GM21423 (cell line): Measurements from ENCODE around the gene DBX1.
"Not testable (repeated sequence)": the region's sequence is repeated elsewhere in the genome, so short reads cannot be mapped to it uniquely, and the experiment has no call there.

Experiments used
- ATAC-seq: cut with Tn5 transposase; IDR thresholded peaks from one replicate; pipeline ENCODE4 v1.9.1; 2021; ENCODE audit warnings: mild to moderate bottlenecking, moderate library complexity; ENCODE audit not compliant: unreplicated experiment

Gene DBX1, protein sequence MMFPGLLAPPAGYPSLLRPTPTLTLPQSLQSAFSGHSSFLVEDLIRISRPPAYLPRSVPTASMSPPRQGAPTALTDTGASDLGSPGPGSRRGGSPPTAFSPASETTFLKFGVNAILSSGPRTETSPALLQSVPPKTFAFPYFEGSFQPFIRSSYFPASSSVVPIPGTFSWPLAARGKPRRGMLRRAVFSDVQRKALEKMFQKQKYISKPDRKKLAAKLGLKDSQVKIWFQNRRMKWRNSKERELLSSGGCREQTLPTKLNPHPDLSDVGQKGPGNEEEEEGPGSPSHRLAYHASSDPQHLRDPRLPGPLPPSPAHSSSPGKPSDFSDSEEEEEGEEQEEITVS

DNA sequence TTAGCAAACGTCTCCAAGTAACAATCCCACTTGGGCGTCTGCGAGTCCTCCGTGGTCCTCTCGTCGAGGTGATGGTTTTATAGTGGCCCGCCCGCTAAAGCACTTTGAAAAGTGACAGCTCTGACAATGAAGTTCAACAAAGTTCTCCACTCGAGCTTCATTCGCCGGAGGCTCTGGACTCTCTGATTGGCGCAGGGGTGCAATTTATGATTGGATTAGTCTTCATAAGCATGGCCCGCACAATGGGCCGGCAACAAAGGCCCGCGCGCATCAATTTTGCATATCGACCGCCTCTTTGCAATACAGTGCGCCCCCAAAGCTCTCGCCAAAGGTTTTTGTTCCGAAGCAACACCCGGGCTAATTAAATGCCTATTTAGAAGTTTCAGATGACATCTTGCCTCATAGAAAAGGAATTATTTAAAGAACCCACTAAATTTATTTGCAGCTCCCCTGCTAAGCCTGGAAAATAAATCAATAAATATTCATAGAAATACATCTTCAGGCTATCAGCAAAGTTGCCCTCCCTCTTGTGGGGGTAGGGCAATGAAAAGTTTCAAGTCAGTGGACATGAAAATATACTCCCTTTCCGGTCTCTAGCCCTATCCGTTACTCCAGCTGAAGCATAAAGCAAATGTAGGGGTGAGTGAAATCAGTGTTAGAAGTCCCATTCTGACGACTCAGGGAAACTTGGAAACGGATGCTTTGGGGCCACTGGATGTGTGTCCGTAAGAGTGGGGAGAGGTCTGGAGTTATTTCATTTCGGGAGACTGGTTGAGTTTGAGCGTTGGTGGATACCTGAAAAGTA is at the start of gene DBX1:
Gene DBX1 (minus strand): TSS at position 51 of the 805 bp plus-strand sequence. CDS start 151 bp downstream, outside the sequence.
- no peak for ATAC-seq

DNA sequence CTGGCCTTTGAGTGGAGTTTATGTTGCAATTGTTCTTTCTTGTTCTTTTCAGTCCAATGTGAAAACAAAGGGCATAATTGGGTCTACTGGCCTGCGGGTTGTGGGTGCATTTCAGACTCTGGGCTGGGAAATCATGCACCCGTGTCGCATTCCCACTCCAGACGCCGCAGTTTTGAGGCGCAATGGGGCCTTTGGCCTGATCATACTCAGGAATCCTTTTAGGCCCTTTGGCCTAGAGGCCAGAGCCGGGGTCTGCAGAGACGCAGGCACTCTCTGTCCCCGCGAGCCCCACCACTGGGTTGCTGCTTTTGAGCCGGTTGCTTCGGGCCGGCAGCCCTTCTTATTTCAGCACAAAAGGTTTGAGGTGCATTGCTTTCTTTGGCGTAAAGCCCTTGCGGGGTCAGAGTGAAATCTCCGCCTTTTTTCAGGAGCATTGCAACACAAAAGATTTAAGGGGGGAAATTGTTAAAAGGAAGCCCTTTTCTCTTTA is 48.4 kb upstream of the DBX1 start:
- ATAC-seq, result no peak

DNA sequence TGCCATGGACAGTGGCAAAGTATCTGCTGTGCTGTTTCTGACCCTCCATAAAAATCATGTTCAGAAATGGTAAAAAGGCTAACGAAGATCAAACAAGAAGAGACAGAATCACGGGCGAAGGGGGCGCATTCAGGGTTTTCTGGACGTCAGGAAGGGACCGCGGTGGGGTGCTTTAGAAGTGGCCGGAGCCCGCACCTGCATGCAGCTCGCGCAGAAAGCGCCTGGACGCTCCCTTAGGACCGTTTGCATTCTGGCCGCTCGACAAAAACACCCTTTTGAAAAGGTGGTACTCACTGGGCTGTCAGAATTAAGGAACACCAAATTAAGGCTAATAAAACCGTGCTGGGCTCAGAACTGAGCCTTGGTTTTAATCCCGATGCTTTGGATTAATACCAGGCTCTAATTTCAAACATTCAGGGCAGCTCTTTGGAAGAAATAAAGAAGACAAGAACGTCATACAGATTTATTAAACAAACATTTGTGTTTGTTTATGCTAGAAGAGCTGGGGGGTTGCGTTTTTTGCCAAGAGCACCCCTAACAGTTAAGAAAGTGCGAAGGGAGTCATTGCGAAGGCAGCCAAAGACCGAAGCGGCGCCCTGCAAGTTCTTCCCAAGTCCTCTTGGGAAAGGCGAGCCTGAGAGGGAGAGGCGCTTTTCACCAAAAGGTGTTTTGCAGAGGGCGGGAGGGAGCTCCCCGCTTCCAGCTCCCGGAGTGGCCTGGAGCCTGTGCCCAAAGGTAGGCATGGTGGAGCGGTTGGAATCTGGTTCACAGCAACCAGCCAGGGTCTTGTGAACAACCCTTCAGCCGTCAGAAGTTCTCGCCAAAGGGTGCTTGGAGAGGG is 47.7 kb upstream of the DBX1 start:
- no peak for ATAC-seq

DNA sequence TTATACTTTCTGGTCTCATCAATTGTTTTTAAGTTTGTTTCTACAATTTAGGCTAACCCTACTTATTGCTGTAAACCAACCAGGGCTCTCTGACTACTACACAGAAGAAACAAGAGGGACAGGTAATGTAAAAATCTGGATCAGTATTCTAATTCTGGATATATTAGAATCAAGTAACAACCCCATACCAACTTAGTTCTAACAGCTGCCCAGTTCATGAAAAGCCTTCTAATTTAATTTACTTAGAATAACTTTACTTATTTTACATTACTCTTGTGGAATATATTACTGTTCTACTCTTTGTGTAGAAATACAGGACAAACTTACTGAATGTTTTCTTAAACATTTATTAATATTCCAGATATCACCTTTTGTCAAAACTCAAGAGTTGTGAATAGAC is 45.5 kb upstream of the DBX1 start:
- ATAC-seq, result no peak

DNA sequence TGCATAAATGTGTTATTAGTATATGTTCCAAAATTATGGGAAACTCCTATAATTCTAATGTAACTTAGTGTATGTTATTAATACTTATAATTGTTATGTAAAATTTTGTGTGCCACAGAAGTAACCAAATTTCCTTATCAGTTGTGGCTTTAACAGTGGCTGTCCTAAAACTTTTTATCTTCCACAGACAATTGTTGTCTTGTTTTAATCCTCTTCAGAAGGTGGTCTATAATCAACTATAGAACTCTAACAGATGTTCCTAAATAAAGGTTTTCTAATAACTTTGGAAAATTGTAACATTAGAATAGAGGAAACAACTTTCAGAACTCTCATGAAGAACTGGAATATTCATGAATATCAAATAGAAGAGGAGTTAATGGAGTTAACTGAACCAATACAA is 44.4 kb upstream of the DBX1 start:
- no peak for ATAC-seq

DNA sequence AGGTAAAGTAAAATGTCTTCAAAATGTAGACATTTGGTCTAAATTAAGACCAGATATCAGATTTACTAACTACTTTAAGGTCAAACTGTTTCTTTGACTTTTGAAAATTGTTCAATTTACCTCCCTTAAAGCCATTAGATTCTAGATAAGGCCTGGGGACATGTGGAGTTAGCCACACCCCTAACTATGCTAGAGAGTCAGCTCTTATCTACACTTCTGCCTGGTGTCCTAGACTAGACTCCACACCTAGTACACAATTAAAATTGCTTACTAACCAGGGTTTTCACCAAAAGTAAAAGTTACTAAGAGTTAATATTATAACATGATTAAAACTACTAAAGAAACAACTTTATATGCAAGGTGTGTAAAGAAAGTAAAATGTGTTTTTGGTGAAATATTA is 43.6 kb upstream of the DBX1 start:
- ATAC-seq, result no peak

DNA sequence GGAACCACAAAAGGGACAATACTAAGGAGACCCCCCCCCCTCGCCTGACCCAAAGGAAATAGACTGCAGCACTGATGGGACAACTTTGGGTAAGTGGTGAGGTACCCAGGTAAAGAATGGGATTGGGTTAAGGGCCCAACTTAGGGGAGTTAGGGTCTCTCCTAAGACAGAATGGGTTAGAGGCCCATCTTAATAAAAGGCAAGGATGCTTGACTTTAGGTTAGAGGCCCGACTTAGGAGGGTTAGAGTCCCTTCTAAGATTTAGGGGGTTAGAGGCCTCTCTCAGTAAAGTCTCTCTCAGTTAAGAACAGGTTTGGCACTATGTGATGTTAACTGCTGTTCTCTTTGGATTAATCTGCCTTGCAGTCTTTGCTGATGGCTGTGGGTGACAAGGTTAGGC is 41.0 kb upstream of the DBX1 start:
- ATAC-seq, result no peak

DNA sequence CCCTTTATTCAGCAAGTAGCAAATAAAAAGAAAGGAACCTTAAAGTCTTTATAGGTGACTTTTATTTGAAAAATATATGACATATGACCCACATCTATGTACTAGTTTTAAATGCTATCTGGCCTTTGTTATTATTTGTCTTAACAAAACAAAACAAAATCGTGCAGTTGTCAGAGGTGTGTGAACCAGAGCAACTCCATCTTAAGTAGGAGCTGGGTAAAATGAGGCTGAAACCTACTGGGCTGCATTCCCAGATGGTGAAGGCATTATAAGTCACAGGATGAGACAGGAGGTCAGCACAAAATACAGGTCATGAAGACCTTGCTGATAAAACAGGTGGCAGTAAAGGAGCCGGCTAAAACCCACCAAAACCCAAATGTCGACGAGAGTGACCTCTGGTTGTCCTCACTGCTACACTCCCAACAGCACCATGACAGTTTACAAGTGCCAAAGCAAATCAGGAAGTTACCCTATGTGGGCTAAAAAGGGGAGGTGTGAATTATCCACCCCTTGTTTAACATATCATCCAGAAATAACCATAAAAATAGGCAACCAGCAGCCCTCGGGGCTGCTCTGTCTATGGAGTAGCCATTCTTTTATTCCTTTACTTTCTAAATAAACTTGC is 40.2 kb upstream of the DBX1 start:
- ATAC-seq, result not testable (repeated sequence)

DNA sequence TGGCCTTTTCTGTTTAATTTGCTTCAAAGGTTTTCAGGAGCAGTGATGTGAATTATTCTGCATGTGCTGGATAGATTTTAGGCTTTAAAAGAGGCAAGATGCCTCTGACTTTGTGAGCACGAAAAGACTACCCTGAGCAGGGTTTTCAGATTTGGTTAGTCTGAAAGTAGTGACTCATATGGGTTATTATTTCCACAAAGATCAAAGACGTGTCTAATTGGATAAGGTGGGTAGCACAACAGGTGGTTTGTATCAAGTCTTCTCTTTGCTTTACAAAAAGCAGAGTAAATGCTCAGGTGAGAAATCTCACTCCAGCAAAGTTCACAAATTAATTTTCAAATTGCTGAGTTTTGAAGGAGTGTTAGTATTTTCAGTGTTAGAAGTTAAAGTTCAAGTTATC is 37.6 kb upstream of the DBX1 start:
- no peak for ATAC-seq

DNA sequence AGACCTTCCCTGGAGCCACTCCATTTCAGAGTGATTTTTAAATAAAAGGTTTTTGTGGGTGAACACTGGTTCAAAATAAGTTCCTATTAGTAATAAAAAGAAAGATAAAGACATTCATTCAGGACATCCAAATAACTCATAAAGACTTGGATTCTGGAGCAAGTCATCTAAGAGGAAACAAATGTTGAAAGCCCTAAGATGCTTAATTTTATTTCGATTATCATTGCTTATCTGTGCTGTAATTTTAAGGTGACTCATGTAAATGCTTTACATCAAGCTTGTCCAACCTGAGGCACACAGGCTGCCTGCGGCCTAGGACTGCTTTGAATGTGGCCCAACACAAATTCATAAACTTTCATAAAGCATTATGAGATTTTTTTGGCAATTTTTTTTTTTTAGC is 34.2 kb upstream of the DBX1 start:
- no peak for ATAC-seq

DNA sequence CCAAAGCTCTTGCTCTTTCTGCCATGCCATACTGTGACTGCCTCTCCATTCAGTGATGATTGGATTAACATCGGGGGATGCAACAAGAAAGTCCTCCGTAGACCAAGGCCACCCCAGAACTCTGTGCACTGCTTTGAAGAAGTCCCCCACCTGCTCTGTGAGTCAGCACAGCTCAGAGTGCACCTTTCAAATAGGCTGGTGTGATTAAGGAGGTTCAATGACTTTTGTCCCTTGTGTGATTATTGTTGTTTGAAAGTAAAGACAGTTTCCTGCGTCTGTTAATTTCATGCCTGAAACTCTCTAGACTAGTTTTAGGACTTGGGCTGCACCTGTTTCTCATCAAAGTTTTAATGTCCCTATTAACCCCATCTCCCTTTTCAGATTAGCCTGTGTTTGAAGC is 33.0 kb upstream of the DBX1 start:
- no peak for ATAC-seq

DNA sequence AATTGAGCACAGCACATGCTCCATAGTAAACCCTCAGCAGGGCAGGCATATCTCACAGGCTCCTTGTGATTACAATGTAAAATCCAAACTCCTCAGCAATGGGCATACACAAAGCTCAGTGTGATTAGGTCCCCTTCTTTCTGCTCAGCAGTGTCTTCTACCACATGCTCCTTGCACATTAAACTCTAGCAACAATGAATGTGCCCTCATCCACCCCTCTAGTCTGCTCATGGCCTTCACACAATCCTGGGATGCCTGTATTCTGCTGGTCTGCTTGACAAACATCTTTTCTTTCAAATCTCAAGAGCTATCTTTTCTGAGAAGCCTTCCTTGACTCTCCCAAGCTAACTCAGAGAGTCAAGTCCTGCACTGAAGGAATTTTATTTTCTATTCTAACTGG is 32.4 kb upstream of the DBX1 start:
- ATAC-seq, result no peak

DNA sequence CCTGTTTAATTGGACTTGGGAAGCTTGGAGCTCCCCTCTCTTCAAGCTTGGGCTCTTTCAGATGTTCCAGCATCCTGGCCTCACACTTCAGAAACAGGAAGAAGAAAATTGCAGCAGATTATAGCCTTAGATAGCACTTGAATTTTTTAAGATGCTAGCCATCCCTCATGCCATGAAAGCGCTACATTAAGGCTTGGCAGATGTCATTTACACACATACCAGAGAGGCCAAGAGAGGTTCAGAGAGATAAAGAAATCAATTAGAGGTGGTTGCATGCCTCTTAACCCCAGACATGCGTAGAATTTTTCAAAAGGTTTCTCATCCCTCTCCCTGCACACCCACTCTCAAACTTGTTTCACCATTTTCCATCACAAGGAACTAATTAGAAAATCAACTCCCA is 31.9 kb upstream of the DBX1 start:
- ATAC-seq, result no peak

DNA sequence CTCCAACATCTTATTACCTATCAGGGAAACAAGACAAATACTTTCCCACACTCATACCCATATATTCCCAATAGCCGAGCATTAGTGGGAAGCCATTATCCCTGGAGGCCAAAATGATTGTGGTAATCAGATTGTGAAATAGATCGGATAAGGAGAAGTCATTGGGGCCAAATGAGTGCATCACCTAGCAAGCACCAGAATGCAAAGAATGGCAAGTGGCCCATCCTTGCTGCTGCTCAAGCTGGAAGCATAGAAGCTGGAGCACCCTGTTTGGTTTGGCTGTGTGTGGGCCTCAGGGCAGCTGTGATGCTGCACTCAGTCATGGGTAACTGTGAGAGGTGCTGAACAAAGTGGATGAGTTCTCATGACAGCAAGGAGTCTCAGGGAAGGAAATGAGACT is 18.7 kb upstream of the DBX1 start:
- no peak for ATAC-seq

DNA sequence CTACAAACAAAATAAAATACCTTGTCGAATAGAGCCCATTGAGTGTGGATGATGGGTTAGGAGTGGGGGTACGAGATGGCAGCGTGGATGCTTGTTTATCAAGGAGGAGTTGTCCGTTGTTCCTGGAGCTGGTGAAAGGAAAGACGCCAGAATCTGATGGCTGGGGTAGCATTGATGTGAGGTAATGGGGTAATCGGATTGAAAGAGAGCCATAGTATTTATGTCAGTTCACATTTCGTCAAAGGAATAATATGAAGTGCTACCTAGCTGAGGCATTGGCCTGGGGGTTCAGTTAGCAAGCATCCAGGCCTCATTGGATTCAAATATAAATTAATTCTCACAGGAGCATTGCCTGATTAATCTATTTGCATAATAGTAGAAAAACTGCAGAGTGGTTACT is 16.9 kb upstream of the DBX1 start:
- ATAC-seq, result no peak

DNA sequence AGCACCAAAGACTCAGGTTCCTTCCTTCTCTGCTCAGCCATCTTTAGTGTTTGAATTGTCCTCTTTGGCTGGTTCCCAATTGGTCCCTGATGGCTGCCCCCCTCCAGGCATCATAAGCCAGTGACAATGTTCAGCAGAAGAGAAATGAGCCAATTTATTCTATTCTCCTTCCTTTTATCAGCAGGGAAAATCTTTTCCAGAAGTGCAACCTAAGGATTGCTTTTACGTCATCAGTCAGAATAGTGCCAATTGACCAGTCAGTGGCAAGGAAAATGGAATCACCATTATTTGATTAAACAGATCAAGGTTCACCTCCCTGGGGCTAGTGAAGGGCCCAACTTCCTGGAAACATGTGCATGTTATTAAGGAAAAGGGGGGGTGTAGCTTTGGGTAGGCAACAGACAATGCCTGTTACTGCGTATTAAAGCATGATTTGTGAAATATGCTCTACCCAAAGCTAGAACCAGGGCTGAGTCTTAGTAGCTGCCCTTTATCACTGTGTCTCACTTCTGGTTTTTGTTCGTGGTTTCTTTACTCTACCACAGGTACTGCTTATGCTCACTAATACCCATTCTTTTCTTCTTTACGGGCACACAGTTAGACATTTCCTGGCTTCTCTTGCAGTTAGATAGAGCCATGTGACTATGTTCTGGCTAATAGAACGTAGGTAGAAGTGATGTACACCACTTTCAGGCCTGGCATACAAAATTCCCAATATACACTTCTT is 12.6 kb upstream of the DBX1 start:
- ATAC-seq, result no peak

DNA sequence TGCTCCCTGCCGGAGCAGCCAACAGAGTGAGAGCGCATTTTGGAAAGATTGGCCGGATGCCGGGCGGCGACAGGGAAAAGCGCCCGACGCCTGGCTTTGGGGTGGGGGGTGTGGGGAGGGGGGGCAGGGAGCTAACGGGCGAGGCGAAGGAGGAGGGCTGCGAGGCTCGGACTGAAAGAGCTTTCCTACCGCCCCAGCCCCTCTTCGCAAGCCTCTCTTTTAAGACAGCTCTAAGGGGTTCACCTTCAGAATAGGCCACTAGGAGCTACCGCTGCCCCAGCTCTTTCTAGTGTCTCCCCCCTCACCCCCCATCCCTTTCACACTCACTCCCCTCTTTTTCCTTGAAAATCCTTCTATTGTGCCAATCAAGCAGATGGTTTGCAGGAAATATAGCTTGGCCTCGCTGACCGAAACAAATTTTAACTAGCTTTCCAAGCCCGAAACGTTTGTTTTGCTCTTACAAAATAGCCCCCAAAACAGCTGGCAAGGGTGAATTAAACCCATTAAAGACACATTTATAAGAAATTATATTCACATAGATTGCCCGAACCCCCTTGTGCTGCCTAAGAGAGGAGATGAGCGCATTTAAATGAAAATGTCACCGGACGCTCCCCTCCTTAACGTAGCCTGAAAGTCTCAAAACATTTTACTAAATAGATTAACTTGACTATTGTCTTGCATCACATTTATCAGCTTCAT is 3.7 kb upstream of the DBX1 start:
- ATAC-seq, result no peak

DNA sequence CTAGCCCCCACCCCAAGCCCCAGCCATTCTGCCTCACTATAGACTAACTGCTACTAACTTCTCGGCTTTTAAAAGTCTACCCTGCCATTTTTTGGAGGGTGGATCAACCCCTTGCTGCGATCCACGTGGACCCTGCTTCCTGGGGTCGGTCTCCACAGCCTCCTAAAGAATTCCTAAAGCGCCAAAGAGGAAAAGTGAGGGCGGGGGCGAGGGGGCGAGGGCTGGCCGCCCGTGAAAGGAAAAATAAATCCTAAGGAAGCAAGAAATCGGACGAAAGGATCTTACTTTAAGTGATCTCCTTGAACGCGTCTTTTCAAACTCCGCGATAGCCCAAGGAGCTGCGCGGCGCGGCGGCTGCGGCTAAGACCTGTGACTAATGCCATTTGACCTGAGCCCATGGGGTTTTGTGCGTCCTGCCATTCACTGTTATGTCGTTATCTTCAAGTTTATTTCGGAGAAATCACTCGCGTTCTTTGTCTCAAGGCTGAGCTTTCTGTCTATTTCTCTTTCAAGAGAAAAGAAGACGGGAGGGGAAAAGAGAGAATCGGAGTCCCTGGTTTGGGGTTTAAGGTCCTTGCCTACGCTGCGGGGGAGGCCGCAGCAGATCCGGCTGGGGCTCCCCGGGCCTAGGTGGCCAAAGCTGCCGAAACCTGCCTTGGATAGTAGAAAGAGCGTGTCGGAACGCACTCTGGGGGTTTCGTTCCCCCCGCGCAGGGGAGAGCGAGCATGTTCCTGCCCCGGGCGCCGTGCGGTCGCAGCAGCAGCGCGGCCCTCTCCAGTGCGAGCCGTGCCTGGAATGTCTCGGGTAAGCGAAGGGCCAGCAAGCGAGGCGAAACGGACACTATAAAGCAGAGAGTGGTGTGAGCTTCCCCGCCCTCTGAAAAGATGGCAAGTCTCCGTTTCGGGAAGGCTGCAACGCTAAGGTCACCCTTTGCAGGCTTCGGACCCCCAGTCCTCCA is 2.8 kb upstream of the DBX1 start:
- ATAC-seq, result no peak
